ENCODE measurements around the gene GRPEL1.

DNA sequence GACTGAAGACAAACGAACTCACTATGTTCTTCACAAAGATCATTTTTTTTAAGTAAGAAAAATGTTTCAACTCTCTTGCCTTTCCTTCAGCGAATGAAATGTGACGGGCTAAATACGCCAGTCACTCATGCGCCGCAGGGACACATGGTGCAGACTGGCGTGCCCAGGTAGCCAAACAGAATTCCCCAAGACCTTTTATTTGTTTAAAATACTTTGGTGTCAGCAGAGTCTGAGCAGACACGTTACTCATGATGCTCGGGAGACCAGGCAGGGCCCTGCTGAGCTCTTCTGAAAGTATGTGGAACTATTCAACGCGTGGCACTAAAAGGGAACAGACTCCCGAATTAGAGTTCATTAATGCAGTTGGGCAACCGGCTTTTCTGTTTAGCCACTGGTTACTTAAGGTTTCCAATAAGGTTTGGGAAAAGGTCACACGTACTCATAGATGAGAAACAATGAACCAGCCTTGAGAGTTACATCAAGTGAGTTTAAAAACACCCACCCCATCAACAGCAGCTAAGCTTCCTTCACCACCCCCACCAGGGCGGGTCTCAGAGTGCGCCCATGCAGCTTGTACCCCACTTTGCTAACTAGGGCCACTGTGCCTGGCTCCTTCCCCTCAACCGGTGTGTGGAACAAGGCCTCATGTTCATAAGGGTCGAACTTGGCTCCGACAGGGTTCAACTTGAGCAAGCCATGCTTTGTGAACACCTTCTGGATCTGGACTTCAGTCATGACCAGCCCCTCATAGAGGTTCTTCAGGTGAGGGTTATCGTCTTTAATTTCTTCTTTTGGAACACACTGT lies 7.3 kb downstream of the GRPEL1 start:
- no peak for TF ChIP-seq EZH2phosphoT487 (IDR thresholded peaks at IDR 0.05; ENCODE audit: low read depth)
- TF ChIP-seq CTCF (IDR thresholded peaks at IDR 0.05; ENCODE audit: low read depth, low read length) = no peak
